NCI-H2107 (cell line): Measurements from ENCODE around the gene ANKIB1.
"Not testable (repeated sequence)": the region's sequence is repeated elsewhere in the genome, so short reads cannot be mapped to it uniquely, and the experiment has no call there.

ENCODE experiments used
- DNase-seq: peaks from one replicate; lab custom pipeline; 2025; lab: John Stamatoyannopoulos, UW

Gene ANKIB1, protein sequence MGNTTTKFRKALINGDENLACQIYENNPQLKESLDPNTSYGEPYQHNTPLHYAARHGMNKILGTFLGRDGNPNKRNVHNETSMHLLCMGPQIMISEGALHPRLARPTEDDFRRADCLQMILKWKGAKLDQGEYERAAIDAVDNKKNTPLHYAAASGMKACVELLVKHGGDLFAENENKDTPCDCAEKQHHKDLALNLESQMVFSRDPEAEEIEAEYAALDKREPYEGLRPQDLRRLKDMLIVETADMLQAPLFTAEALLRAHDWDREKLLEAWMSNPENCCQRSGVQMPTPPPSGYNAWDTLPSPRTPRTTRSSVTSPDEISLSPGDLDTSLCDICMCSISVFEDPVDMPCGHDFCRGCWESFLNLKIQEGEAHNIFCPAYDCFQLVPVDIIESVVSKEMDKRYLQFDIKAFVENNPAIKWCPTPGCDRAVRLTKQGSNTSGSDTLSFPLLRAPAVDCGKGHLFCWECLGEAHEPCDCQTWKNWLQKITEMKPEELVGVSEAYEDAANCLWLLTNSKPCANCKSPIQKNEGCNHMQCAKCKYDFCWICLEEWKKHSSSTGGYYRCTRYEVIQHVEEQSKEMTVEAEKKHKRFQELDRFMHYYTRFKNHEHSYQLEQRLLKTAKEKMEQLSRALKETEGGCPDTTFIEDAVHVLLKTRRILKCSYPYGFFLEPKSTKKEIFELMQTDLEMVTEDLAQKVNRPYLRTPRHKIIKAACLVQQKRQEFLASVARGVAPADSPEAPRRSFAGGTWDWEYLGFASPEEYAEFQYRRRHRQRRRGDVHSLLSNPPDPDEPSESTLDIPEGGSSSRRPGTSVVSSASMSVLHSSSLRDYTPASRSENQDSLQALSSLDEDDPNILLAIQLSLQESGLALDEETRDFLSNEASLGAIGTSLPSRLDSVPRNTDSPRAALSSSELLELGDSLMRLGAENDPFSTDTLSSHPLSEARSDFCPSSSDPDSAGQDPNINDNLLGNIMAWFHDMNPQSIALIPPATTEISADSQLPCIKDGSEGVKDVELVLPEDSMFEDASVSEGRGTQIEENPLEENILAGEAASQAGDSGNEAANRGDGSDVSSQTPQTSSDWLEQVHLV

DNA sequence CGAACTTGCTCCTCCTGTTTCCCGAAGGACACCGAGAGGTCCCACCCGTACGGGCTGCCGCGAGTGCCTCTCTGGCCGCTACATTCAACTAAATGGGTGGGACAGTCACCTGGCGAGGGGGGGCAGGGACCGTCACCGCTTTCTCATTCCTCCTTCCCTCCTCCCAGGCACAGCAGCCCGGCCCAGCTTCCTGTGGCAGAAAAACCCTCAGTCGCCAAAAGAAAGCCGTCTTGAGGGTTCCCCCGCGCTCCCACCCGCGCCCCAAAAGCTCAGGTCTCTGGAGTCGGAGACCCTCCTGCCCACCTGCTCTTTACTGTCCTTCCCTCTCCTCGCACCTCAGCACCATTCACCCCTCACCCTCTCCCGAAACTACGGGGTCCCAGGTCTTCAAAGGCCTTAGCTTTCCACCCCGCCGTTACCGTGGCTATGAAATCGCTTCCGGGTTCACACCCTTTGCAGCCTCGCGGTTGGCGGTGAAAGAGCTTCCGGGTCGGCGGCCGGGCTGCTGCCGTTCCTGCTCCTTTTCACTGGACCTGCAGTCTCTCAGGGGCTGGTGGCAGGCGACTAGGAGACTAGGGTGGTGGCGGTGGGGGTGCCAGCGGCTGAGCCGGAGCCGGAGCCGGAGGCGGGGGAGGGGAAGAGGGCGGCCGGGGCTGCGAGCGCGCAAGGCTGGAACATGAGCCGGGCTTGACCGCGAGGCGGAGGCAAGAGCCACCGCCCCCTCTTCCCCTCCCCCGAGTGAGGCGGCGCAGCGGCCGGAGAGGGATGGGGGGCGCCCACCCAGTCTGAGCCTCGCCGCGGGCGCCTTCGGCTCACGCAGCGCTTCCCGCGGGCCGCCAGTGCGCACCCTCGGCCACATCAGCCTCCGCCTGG, at the start of gene ANKIB1, which contains the start of gene KRIT1:
TSS of gene ANKIB1 (plus strand) at position 488 of the 873 bp plus-strand sequence. CDS start 49,005 bp downstream, outside the sequence.
TSS of gene KRIT1 (minus strand) at position 428 of the 873 bp plus-strand sequence. CDS start 3,779 bp downstream, outside the sequence.
- DNase-seq, result peak; percentile 83

DNA sequence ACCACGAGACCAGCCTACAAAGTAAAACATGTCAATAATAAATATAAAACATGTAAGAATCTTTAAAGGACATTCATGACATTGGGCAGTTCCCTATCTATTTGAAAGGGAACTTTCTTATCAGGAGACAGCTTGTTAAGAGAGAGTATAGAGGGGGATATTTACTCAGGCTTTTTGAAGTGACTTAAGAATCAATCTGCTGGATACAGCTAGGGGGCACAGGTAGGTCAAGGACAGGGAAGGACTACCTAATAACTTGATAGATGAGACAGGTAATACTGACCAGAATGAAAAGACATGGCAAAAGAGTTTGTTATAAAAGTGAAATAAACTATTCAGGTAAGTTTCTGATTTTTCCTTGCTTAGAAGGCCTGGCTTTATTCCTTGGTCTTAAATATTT, 45.0 kb upstream of the ANKIB1 start:
- no peak for DNase-seq

DNA sequence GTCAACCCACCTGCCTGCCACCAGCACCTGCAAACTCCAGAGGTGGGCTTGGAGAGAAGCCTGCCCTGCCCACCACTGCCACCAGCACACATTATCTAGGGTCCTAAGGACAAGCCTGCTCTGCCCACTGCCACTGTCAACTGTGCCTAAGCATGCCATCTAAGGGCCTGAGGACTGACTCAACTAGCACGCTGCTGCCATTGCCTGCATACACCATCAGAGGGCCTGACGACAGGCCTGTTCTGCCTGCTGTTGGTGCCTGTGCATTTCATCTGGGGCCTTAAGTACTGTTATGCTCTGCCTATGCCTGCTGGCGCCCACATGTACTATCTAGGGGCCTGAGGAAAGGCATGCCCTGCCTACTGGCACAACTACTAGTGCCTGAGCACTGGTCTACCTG, 39.8 kb upstream of the ANKIB1 start:
- no peak for DNase-seq

DNA sequence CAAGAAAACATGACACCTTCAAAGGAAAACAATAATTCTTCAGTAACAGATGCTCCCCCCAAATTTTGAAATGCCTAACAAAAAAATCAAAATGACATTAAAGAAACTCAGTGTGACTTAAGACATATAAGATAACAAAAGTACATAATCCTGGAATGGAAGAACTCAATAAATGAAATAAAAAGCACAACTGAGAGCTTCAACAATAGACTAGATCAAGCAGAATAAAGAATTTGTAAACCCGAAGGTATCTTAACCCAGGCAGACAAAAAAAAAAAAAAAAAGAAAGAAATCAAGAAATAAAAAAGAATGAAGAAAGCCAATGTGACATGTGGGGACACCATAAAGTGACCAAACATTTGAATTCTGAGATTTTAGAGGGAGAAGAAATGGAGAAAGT, 39.1 kb upstream of the ANKIB1 start:
- DNase-seq, result no peak

DNA sequence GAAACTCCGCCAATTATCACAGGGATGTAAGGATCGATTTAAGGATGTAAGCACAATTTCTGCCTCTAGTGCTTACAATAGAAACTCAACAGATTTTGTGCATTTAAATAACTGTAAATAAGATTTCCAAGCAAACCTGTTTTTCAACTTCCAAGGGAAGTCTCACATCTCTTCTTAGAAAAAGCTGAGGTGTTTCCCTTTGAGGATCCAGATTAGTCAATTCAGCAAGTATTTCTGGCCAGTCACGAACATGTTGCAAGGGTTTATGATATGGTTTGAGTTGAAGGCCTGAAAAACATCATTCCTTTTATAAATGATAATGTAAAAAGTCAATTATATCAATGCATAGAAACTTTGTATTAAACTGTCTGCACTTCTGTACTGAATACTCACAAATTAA, 24.0 kb upstream of the ANKIB1 start:
- DNase-seq, result no peak

DNA sequence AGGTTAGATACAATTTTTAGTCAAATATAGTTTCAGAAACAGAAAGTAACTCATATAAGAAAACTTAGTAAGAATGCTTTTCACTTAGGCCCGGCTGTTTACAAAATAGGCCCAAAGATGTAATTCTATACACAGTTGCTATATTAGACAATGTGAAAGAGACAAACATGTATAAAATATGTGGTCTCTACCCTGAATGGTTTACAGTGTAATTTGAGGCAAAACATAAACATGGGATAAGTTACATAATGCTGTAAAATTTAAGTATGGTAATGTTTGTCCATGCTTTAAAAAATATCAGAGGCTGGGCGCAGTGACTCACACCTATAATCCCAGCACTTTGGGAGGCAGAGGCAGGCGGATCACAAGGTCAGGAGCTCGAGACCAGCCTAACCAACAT, 18.8 kb upstream of the ANKIB1 start:
- DNase-seq, result no peak

DNA sequence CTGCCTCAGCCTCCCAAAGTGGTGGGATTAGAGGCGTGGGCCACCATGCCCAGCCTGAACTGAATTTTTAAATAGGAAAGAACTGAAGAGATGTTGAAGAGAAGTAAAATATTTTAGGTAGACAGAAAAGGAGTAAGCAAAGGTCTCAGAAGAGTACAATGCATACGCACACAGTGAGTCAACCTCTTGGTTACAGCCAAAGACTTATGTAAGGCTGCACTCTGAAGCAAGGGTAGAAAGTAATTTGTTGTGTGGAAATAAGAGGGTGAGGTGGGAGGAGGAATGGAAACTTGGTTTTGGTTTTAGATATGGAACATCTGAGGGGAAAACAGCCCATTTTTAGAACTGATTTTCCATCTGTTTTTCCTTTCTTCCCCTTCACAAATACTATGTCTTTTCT, 17.7 kb upstream of the ANKIB1 start:
- DNase-seq, result no peak

DNA sequence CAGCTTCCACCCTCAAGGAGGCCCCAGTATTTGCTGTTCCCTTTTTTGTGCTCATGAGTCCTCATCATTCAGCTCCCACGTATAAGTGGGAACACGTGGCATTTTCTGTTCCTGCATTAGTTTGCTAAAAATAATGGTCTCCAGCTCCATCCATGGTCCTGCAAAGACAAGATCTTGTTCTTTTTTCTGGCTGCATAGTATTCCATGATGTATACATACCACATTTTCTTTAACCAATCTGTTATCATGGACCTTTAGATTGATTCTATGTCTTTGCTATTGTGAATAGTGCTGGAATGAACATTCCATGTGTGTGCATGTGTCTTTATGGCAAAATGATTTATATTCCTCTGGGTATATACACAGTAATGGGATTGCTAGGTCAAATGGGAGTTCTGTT, 17.0 kb upstream of the ANKIB1 start:
- no peak for DNase-seq

DNA sequence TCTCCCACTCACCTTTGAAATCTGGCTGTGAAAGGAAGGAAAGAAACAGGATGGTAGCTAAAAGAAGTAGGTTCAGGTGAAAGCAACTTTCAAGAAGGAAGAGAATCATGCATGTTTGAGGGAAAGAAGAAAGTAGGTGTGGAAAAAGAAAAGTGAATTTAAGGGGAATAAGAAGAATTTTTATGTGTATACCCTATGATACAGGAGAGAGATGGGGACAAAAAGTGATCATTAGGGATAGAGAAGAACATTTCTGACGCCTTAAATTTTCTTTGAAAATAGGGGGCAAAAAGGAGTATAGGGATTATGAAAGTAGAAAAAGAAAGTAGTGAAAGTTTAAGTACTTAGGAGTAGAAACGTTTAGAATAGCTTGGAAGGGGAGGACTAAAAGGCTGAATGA, 15.2 kb upstream of the ANKIB1 start:
- no peak for DNase-seq

DNA sequence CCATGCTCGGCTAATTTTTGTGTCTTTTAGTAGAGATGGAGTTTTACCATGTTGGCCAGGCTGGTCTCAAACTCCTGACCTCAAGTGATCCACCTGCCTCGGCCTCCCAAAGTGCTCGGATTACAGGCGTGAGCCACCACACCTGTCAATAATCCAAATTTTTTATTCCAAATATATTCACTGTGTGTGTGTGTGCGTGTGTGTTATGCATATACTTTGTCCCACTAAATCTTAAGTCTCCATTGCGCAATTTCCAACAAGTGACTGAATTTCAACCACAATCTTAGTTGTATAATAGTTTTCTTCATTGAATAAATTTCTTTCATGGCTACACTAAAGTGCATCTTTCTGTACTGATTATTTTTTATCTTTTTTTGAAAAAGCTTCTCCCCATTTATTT, 2.8 kb upstream of the ANKIB1 start:
- no peak for DNase-seq

DNA sequence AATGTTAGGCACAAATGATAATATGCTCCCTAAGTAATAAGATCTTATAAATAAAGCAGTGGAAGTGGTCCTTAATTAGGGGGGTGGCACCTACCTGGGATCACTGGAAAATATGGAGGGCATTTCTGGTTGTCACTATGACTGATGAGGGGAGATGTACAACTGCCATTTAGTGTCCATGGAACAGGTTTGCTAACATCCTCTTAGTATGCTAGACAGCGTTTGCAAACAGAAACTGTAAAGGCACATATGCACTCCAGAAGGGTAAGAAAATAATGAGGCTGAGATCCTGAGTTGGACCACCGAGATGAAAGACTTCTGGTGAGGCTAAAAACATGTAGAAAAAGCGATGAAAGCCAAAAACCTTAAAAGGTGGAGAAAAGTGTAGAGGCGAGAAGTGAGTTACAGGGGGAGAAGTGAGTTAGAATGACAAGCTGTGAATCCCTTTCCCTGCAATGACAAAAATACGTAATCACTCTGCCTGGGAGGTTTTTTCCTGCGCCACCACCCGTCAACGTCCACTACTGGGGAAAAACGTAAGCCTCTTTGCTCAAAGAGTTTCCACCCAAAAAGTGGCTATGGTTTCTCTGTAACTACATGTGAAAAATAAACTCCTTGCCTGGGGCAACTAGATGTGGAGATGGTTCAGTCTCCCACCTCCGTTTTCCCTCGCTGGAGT, 827 bp upstream of the ANKIB1 start:
- no peak for DNase-seq

DNA sequence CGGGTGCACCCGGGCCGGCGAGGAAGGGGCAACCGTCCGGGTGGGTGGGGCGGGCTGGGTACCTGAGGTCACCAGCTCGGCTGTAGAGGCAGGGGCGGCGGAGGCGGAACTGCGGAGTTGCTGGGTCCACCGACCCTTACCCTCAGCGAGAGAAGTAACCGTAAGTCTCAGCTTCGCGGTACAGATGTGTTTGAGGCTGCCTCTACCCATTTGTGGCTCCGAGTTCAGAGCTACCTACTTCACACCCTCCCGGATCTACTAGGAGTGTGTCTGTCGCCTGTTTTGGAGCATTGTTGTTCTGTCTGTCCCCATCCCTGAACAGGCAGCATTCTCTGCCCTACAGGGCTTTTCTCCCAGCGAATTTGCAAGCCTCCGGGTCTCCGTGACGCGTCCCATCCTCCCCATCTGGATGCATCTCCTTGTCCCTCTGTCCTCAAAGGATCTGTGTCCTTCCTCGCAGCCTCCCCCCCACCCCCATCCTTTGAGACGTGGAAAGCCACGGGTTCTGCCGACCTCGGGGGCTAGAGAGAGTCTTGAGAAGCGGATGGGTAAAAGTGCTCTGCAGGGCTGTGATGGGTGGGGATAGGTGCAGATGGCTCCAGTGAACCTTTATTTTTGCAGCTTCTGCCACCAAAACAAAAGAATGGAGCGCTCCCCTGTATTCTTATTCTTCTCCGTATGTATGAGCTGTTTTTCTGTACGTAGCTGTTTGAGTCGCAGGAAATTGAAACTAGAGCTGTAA, 757 bp downstream of the ANKIB1 start:
- DNase-seq, result no peak

DNA sequence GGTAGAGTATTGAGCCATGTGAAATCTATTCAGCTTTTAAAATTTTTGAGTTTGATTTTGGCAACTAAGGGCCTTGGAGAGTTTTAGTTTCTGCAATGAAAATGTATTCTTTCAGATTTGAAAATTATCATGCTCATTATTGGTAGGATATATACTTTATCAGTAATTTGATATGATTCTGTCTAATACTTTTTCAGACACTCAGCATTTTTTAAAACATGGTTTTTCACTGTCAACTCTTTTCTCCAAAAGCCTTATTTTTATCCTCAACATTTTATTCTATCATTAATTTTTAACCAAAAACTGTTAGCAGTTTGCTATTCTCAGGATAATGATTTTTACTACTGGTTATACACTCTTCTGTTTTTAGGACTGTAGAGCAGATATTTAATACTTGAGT, 4.8 kb downstream of the ANKIB1 start:
- DNase-seq, result no peak

DNA sequence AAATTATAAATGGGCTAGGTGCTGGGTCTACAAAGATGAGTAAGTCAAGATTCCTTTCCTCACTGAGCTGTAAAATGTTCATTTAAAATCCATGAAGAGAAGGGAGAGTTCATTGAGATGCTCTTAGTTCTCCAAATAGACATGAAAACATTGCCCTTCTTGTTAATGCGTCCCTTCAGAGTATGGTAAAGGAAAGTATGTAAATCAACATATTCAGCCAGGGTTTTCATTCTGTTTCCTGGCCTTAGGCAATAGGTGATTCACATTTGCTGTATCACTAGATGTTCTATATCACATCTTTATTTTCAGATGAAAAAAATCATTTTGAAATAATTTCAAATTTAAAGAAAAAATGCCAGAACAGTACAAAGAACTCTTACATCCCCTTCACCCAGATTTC, 5.4 kb downstream of the ANKIB1 start:
- no peak for DNase-seq

DNA sequence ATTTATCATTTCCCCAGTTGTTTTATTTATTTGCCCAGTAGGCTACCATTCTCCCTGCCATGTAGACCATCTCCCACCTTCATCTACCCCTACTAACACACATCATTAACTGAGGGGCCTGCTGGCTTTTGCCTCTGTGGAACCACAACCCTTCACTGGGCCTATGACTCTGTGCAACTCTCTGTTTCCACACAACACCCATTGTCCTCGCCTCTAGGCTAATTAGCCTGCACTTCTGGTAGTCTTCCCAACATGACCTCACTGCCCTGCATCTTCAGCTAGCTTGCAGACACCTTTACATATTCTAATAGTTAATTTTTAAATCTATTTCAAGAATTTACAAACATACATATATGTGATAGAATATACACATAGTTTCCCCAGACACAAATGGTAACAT, 7.5 kb downstream of the ANKIB1 start:
- no peak for DNase-seq

DNA sequence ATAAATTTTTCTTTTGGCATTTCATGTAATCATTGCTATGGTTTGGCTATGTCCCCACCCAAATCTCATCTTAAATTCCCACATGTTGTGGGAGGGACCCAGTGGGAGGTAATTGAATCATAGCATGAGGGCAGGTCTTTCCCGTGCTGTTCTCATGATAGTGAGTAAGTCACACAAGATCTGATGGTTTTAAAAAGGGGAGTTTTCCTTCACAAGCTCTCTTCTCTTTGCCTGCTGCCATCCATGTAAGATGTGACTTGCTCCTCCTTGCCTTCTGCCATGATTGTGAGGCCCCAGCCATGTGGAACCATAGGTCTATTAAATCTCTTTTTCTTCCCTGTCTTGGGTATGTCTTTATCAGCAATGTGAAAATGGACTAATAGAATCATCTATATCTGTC, 9.0 kb downstream of the ANKIB1 start:
- not testable (repeated sequence) for DNase-seq

DNA sequence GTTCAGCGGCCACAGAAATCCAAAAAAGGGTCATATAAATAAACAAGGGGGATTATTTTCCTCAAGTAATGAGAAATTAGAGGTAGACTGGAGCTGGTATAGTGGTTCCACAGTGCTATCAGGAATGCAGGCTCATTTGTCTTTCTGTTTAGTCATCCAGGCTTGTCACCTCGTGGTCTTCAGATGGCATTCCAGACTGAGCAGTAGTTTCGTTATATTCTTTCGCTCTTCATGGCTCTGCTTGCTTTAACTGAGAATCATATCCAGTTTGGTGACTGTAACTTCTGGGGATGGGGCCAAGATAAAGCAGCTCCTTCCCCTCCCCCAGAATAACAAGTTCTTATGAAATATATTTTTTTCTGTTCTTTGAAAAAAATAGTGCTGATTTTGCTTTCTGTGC, 9.5 kb downstream of the ANKIB1 start:
- no peak for DNase-seq

DNA sequence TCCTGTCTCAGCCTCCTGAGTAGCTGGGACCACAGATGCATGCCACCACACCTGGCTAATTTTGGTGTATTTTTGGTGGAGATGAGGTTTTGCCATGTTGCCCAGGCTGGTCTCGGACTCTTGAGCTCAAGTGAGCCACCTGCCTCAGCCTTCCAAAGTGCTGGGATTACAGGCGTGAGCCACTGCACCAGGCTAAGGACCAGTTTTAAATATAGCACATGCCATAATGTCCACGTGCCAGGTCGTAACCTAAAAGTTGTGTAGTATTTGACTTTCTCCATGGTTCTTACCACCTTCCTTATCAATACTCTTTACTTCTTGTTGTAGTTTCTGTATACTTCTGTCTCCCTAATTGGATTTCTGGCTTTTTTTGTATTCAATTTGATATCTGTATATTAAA, 13.3 kb downstream of the ANKIB1 start:
- DNase-seq, result no peak

DNA sequence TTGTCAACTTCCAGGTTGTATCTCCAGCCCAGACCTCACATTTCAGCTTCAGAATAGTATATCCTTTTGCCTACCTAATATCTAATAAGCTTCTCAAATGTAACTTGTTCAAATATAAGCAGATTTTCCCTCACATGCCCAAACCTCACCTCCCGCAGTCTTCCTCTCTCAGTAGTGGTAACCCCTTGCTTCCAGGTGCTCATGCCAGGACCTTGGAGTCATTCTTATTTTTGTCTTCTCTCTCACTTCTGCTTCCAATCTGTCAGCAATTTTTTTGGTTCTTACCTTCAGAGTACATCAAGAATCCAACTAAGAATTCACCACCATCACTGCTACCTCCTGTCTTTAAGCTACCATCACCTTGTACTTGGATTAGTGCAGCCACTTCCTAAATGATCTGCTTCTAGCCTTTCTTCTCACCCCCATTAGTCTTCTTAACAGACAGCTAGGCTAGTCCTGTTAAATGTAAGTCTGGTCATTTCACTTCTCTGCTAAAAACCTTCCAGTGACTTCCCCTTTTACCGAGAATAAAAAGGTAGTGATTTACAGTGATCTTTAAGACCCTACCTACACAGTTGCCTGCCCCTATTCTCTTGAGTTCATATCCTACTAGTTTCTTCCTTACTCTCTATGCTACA, 14.0 kb downstream of the ANKIB1 start:
- DNase-seq, result no peak

DNA sequence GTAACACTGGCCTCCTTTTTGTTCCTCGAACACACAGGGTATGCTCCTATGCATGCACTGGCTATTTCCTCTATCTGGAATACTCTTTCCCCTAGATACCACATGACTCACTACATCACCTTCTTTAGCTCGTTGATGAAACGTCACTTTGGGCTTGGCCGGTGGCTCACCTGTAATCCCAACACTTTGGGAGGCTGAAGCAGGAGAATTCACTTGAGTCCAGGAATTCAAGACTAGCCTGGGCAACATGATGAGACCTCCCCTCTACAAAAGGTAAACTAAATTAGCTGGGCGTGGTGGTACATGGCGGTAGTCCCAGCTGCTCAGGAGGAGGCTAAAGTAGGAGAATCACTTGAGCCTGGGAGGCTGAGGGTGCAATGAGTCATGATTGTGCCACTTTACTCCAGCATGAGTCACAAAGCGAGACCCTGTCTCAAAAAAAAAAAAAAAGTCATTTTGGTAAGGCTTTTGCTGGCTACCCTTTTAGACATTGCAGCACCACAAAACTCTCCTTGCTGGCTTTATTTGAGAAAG, 14.5 kb downstream of the ANKIB1 start:
- DNase-seq, result no peak
